GM12891 (cell line): Measurements from ENCODE around the gene SCN8A.

Experiments used
- DNase-seq: peaks from one replicate; pipeline ENCODE4 v3.0.0; 2011; ENCODE audit warnings: low spot score; ENCODE audit not compliant: insufficient read length
- FAIRE-seq: peaks from 2 replicates; lab custom pipeline; 2011; peaks lifted over from hg19 to GRCh38; lab: Jason Lieb, UNC
- PAX5 ChIP-seq: IDR thresholded peaks from 2 replicates; pipeline ENCODE4 v1.6.1; 2011; ENCODE audit warnings: low read length, moderate library complexity, mild to moderate bottlenecking; ENCODE audit not compliant: insufficient read depth, severe bottlenecking
- POLR2A ChIP-seq: IDR thresholded peaks from 2 replicates; pipeline ENCODE4 v1.6.1; 2011; ENCODE audit warnings: low read depth, low read length, control low read depth
- POLR2AphosphoS5 ChIP-seq: IDR thresholded peaks from 2 replicates; pipeline ENCODE4 v1.6.1; 2011; ENCODE audit warnings: low read depth, low read length, control low read depth
- POU2F2 ChIP-seq: IDR thresholded peaks from 2 replicates; pipeline ENCODE4 v1.6.1; 2011; ENCODE audit warnings: low read depth, mild to moderate bottlenecking, control low read depth, low read length, moderate library complexity
- SPI1 ChIP-seq: IDR thresholded peaks from 2 replicates; pipeline ENCODE4 v1.6.1; 2011; ENCODE audit warnings: low read depth, low read length, control low read depth
- TAF1 ChIP-seq: IDR thresholded peaks from 2 replicates; pipeline ENCODE4 v1.6.1; 2011; ENCODE audit warnings: low read depth, low read length, control low read depth

Gene SCN8A

GRCh38 chr12:51818086-51818485 lies 227.1 kb downstream of the SCN8A start:
- DNase-seq = no peak
- no peak for FAIRE-seq
- TF ChIP-seq POLR2A (no peak), PAX5 (no peak), POU2F2 (no peak), SPI1 (no peak), TAF1 (no peak), POLR2AphosphoS5 (no peak)

GRCh38 chr12:51818566-51819300 lies 227.7 kb downstream of the SCN8A start:
- no peak for FAIRE-seq
- DNase-seq = no peak

GRCh38 chr12:51819736-51820525 lies 228.9 kb downstream of the SCN8A start:
- no peak for FAIRE-seq

More at GRCh38 chr12:51818566-51819300, 227.7 kb downstream of the SCN8A start:
- no peak for TF ChIP-seq SPI1
- TF ChIP-seq PAX5 = no peak

GRCh38 chr12:51820526-51821439 lies 229.8 kb downstream of the SCN8A start:
- peak; percentile 38 for FAIRE-seq
- DNase-seq = peak; percentile 65
- no peak for TF ChIP-seq TAF1
- TF ChIP-seq POU2F2 = no peak
- TF ChIP-seq PAX5 = no peak
- TF ChIP-seq SPI1 = no peak
- no peak for TF ChIP-seq POLR2AphosphoS5
- TF ChIP-seq POLR2A = no peak

More at GRCh38 chr12:51819736-51820525, 228.9 kb downstream of the SCN8A start:
- DNase-seq = peak; percentile 6
- TF ChIP-seq PAX5 (no peak), POLR2A (no peak), POLR2AphosphoS5 (no peak), SPI1 (no peak), POU2F2 (no peak), TAF1 (no peak)

GRCh38 chr12:51821440-51822260 lies 230.6 kb downstream of the SCN8A start:
- no peak for TF ChIP-seq PAX5
- TF ChIP-seq POU2F2 = no peak
- TF ChIP-seq SPI1 = no peak
- no peak for TF ChIP-seq POLR2AphosphoS5
- TF ChIP-seq TAF1 = no peak
- no peak for TF ChIP-seq POLR2A
- no peak for FAIRE-seq
- DNase-seq = no peak

GRCh38 chr12:51822261-51822616 lies 231.2 kb downstream of the SCN8A start:
- DNase-seq (no peak), FAIRE-seq (no peak)
- TF ChIP-seq TAF1 (no peak), POLR2A (no peak), SPI1 (no peak), POU2F2 (no peak), PAX5 (no peak), POLR2AphosphoS5 (no peak)

GRCh38 chr12:51822956-51823355 lies 231.9 kb downstream of the SCN8A start:
- no peak for DNase-seq
- no peak for FAIRE-seq
- no peak for TF ChIP-seq POLR2A
- no peak for TF ChIP-seq PAX5
- TF ChIP-seq POLR2AphosphoS5 = no peak
- no peak for TF ChIP-seq TAF1
- no peak for TF ChIP-seq POU2F2
- TF ChIP-seq SPI1 = no peak

GRCh38 chr12:51823875-51824565 lies 233.0 kb downstream of the SCN8A start:
- FAIRE-seq (peak; percentile 79), DNase-seq (no peak)
- no peak for TF ChIP-seq POLR2A
- TF ChIP-seq TAF1 = no peak

GRCh38 chr12:51825216-51825615 lies 234.2 kb downstream of the SCN8A start:
- TF ChIP-seq TAF1 (no peak), POLR2A (no peak), PAX5 (no peak), POU2F2 (no peak), POLR2AphosphoS5 (no peak), SPI1 (no peak)
- no peak for DNase-seq
- no peak for FAIRE-seq
